Erythroblast (primary cell): ENCODE data around the gene MCM5.

Experiments
- DNase-seq, 2 experiments: peaks; one replicate each; lab custom pipeline; 2025; lab: John Stamatoyannopoulos, UW
- GATA1 ChIP-seq: IDR thresholded peaks from 2 replicates; pipeline ENCODE4 v1.6.1; 2011; ENCODE audit warnings: low read depth, mild to moderate bottlenecking, control low read depth, low read length, moderate library complexity
- POLR2A ChIP-seq: IDR thresholded peaks from 2 replicates; pipeline ENCODE4 v1.6.1; 2011; ENCODE audit warnings: mild to moderate bottlenecking, low read length

Gene MCM5

DNA sequence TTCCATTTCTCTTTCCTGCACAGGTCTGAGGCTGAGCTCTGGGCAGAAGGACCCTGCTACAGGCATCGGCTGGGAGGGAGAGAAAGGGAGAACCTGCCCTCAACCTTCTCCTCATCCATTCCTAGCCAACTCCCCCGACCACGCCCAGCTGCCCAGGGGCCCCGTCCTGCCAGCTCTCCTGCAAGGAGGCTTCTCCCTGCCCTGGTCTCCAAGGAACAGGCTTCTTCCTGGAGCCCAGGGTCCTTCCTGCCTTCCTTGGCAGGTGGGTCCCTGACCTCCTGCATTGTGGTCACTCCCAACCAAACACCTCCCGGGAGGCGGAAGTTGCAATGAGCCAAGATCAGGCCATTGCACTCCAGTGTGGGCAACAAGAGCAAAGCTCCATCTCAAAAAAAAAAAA lies 31.6 kb upstream of the MCM5 start:
- DNase-seq, result no peak
- TF ChIP-seq POLR2A (no peak), GATA1 (no peak)

GRCh38 chr22:35369996-35370395 lies 29.9 kb upstream of the MCM5 start:
- no peak for DNase-seq
- TF ChIP-seq POLR2A, result no peak
- no peak for TF ChIP-seq GATA1

DNA sequence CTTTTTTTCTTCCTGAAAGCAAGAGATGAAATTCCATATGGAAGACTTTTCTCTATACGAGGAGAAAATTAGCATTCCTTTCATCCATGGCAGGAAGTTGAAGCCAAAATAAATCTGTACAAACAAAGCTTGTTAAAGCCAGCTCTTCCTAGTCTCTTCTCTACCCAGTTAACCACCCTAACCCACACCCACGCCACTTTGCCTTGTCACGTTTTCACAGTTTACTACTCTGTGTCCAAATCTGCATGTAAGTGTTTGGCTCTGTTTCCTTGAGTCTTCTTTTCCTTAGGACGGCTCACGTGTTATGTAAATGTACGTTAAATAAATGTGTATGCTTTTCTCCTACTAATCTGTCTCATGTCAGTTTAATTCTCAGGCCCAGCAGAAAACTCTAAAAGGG lies 26.2 kb upstream of the MCM5 start:
- DNase-seq, result no peak

DNA sequence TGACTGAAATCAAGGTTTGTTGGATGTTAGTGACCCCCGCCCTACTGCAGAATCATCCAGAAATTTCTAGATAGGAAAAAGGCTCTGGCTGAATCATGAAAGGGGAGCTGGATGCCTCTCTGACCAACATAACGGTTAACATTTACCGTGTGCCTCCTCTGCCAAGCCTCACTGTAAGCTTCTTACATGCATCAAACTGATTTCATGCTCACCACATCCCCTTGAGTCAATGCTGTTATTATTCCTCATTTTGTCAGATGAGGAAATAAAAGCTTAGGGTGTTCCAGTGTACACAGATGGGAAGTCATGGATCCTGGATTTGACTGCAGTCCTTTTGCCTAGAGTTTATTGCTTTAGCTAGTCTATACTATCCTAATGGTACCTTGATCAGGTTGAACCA lies 24.9 kb upstream of the MCM5 start:
- TF ChIP-seq POLR2A (no peak), GATA1 (no peak)
- no peak for DNase-seq

More for the DNA sequence above, 26.2 kb upstream of the MCM5 start:
- TF ChIP-seq GATA1 (no peak), POLR2A (no peak)

DNA sequence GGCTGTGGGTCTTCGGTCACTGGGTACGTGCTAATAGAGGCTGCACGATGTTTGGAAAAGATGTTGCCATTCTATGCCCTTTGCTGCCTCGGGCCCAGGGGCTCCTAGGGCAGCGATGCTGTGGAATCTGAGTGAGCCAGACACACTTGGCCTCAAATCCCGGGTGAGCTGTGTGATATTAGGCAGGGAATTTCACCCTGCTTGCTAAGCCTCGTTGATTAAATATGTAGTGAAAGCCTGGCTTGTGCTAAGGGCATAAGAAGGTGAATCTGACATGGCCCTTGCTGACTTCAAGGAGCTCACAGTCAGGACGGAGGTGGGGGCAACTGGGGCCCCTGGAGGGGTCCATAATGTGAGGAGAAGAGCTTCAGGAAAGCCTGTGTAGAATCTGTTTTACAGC lies 24.4 kb upstream of the MCM5 start:
- no peak for DNase-seq
- no peak for TF ChIP-seq GATA1

- TF ChIP-seq POLR2A (peak; percentile 12), GATA1 (no peak)
These were observed 23.0 kb upstream of the MCM5 start for GRCh38 chr22:35376728-35377472.

GRCh38 chr22:35377735-35378134 lies 22.2 kb upstream of the MCM5 start:
- TF ChIP-seq POLR2A (no peak), GATA1 (no peak)

More at GRCh38 chr22:35376728-35377472, 23.0 kb upstream of the MCM5 start:
- DNase-seq, result peak; percentile 83 to 90

GRCh38 chr22:35378621-35379020 lies 21.3 kb upstream of the MCM5 start:
- DNase-seq, result no peak
- TF ChIP-seq GATA1, result no peak
- no peak for TF ChIP-seq POLR2A

More at GRCh38 chr22:35377735-35378134, 22.2 kb upstream of the MCM5 start:
- no peak for DNase-seq

DNA sequence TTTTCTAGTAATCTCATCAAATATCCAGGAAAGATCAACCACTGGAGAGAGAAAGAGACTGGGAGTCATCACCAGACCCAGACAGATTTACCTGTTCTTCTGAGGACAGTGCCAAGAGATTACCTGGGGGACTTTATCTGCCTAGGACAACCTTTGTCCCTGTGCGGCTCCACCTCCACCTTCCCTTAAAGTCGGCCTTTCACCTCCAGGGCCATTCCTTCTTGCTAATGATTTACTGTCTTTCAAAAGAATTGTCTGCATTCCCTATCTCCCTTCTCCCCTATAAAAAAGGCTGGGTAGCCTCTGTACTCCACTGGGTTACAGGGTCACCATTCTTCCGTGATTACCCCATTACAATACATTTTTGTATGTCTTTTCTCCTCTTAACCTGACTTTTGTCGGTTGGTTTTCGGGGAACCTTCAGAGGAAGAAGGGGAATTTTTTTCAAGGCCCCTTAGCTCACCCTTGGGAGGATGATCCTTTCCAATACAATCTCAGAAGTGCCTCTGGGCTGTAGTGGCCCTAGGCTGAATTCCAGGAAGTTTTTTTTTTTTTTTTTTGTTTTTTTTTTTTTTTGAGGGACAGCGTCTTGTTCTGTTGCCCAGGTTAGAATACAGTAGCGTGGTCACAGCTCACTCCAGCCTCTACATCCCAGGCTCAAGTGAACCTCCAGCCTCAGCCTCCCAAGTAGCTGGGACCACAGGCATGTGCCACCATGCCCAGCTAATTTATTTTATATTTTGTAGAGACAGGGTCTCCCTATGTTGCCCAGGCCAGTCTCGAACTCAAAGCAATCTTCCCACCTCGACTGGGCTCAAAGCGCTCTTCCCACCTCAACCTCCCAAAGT lies 20.6 kb upstream of the MCM5 start:
- TF ChIP-seq POLR2A, result no peak
- no peak for TF ChIP-seq GATA1
- DNase-seq, result no peak

GRCh38 chr22:35380013-35380412 lies 19.9 kb upstream of the MCM5 start:
- no peak for TF ChIP-seq GATA1
- no peak for TF ChIP-seq POLR2A
- no peak for DNase-seq

DNA sequence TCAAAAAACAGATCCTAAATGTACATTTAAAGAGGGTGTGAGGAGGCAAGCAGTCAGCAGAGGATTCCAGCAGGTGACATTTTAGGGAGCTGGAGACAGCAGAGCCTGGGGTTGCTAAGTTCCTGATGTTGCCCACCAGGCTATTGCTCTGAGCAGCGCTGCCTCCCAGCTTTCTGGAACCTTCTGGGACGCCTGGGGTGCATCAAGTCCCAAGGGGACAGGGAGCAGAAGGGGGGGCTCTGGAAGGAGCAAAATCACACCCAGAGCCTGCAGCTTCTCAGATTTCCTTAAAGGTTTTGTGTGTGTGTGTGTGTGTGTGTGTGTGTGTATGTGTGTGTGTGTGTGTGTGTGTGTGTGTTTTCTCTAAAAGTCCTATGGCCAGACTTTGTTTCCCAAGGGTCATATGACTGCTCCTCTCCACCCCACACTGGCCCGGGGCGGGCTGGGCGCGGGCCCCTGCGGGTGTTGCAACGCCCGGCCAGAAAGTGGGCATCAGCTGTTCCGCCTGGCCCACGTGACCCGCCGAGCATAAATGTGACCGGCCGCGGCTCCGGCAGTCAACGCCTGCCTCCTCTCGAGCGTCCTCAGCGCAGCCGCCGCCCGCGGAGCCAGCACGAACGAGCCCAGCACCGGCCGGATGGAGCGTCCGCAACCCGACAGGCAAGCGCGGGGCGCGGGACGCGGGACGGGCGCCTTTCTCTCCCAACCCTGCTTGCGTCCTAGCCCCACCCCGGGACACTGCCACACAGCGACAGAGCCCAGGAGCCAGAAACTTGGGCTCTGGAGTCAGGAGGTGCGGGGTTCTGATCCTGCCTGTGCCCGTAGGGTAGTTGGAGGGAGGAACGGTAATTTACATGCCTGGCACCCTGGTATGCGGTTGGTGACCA lies 19.2 kb upstream of the MCM5 start, which contains the start of gene HMOX1:
TSS of gene HMOX1 (plus strand) at position 560 of the 887 bp plus-strand sequence. CDS start at position 638, 78 bp downstream.
- peak; percentile 84 to 89 for DNase-seq
- peak; percentile 59 for TF ChIP-seq POLR2A
- TF ChIP-seq GATA1, result no peak

DNA sequence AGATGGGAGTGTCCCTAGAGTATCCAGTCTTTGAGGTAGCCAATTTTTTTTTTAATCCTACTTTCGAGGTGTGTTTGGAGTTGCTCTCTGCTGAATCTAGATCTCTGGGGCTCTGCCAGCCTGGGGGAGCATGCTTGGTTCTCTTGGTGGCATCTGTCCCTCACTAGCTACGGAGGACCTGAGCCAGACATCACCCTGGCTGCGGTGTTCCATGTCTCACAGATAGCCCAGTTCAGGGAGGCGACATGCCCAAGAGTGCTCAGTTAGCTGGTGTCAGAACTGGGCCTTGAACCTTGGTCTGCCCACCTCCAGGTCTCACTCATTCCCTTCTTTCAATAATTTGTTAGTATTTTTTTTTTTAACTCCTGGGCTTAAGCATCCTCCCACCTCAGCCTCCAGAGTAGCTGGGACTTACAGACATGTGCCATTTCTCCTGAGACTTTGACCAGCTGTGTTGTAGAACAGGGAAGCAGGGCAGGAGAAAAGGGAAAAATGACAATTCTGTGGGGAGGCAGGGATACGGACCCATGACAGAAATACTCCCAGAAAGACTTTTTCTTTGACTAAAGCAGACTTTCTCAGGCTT lies 18.4 kb upstream of the MCM5 start:
- no peak for DNase-seq
- TF ChIP-seq GATA1 (no peak), POLR2A (no peak)

- DNase-seq, result no peak
- TF ChIP-seq POLR2A, result no peak
- no peak for TF ChIP-seq GATA1
These were observed 16.3 kb upstream of the MCM5 start for GRCh38 chr22:35383679-35384071.
